Endometrium (tissue), 2 donors: ENCODE measurements around the gene ALG6.
"Not testable (repeated sequence)": the region's sequence is repeated elsewhere in the genome, so short reads cannot be mapped to it uniquely, and the experiment has no call there.

Experiments
- FAIRE-seq: peaks from 2 replicates; lab custom pipeline; 2012; peaks lifted over from hg19 to GRCh38; lab: Jason Lieb, UNC
- donor health status: control.
- donor health status: control.

ALG6 gene

GRCh38 chr1:63328781-63329180, 38.6 kb upstream of the ALG6 start:
- no peak for FAIRE-seq

- no peak for FAIRE-seq
These were observed 37.7 kb upstream of the ALG6 start for GRCh38 chr1:63329621-63330330.

- FAIRE-seq, result no peak
These were observed 37.0 kb upstream of the ALG6 start for GRCh38 chr1:63330331-63330916.

GRCh38 chr1:63342402-63342801, 25.0 kb upstream of the ALG6 start:
- no peak for FAIRE-seq

DNA sequence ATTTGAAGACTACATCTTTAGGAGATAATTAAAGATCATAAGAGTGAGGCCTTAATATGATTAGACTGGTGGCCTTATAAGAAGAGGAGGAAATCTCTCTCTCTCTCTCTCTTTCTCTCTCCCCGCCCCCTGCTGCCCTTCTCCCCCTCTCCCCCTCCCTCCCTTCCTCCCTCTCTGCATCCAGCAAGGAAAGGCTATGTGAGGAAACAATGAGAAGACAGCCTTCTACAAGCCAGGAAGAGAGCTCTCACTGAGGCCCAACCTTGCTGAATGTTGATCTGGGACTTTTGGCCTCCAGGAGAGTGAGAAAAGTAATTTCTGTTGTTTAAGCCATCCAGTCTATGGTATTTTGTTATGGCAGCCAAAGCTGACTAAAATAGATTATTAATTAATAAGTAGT, 23.5 kb upstream of the ALG6 start:
- no peak for FAIRE-seq

- no peak for FAIRE-seq
These were observed 17.1 kb upstream of the ALG6 start for GRCh38 chr1:63350320-63350719.

- FAIRE-seq, result no peak
These were observed 14.7 kb upstream of the ALG6 start for GRCh38 chr1:63352736-63353135.

DNA sequence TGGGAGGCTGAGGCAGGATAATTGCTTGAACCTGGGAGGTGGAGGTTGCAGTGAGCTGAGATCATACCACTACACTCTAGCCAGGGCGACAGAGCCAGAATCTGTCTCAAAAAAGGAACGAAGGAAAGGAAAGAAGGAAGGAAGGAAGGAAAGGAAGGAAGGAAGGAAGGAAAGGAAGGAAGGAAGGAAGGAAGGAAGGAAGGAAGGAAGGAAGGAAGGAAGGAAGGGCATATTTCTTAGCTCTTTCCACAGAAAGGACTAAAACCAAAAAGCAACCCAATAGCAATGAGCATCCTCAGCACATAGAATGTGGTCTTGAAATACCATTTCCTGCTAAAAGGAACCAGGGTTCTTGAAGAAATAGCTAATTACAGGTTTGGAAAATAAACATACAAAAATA, 11.2 kb upstream of the ALG6 start:
- not testable (repeated sequence) for FAIRE-seq

GRCh38 chr1:63359561-63359960, 7.9 kb upstream of the ALG6 start:
- no peak for FAIRE-seq

DNA sequence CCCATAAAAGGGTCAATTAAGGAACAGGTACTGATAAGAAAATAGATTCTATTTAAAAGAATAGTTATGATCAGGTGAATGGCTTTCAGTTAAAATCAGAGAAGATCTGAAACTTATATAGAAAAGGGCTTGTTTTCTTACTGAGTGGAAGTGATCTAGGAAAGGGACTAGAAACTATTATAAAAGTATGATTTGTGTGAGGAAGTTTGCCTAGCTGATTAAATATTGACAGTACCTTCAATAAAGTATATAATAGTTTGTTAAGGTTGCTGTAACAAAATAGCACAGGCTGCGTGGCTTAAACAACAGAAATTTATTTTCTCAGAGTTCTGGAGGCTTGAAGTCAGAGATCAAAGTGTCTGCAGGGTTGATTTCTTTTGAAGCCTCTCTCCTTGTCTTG, 5.4 kb upstream of the ALG6 start:
- no peak for FAIRE-seq

- FAIRE-seq, result no peak
These were observed 4.8 kb upstream of the ALG6 start for GRCh38 chr1:63362578-63362977.

- FAIRE-seq, result no peak
These were observed 4.4 kb upstream of the ALG6 start for GRCh38 chr1:63363014-63363413.

DNA sequence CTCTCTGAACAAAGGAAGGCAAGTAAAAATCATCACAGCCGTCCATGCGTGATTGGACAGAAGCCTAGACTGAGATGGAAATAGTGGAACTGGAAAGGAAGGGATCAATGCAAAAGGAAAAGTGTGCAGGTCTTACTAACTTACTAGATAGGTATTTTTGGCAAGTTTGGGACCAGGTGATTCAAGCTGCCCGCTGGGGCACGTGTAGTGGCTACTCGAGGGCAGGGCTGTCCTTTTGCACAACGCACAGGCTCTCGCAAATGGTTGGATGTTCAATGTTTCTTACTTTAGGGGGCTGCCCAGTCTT, 566 bp upstream of the ALG6 start:
- FAIRE-seq, result no peak

DNA sequence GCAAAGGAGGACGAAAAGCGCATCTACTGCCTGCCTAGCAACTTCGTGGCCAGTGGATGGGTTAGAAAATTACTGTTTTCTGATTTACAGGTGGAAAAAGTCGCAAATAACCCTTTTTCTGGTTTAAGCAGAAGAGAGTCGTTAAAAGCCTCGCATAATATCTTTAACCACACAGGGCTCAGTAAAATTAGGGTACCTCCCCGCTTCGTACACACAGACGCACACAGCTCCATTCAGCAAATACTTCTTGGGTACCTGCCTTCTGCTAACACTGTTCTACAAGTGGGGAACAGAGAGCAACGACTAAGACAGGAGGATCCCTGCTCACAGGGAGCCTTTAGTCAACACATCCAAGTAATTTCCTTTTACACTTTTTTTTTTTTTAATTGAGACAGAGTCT, 704 bp downstream of the ALG6 start:
- no peak for FAIRE-seq

- FAIRE-seq, result no peak
These were observed 12.2 kb downstream of the ALG6 start for GRCh38 chr1:63379583-63379982.

DNA sequence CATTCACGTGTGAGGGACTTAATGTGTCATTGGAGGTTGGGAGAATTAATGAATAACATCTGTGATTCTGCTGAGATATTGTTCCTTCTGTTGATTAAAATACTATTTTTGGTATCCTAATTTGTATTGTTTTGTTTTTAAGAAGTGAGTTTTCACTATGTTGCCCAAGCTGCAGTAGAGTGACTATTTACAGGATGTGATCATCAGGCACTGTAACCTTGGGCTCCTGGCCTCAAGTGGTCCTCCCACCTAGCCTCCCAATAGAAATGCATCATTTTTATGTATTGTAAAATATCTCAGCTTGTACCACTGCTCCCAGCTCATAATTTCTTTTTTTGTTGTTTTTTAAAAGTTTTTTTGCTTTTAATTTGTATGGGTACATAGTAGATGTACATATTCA, 14.3 kb downstream of the ALG6 start:
- peak; percentile 8 for FAIRE-seq

DNA sequence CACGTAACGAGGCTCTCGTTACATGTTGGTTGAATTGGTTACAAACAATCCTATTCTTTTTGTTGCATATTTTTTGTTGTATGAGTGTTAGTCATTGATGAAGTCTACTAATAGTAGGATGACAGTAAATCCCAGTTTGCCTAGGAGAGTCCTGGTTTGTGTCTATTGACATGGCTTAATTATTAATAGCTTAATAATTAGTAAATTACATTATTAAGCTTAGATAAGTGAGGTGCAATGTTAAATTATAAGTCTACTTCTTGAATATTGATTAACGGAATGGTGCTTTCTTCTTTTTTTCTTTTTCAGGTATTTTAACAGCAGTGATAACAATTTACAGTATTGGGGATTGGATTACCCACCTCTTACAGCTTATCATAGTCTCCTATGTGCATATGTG, 34.5 kb downstream of the ALG6 start:
- no peak for FAIRE-seq

DNA sequence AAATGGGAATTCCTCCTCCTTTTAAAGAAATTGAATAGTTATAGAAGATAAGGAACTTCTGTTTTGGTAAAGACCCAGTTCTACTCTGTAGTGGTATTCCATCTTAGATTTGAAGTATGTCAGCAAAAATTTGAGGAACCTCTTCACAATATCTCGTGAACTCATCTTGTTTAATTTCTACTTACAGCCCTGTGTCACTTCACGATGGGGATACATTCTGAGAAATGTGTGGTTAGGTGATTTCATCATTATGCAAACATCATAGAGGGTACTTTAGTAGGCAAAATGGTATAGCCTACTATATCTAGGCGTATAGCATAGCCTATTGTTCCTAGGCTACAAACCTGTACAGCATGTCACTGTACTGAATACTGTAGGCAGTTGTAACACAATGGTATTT, 36.0 kb downstream of the ALG6 start:
- no peak for FAIRE-seq

DNA sequence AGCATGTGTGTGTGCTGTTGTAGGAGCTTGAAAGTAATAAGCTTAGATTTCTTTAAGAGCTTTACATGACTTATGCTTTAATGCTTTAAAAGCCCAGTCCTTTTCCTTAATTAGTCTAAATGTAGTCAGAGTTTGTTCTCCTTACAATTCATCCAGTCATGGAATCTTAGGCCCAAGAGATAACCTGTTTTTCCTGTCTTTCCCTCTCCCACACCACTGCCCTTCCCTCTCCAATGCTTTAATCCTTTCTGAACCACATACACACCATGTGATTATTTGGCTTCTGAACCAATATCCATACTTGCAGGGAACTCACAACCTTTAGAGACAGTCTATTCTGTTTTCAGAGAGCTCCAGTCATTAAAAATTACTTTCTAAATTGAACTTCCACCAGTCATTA, 37.6 kb downstream of the ALG6 start:
- FAIRE-seq, result no peak

- no peak for FAIRE-seq
These were observed 38.6 kb downstream of the ALG6 start for GRCh38 chr1:63405987-63406386.

GRCh38 chr1:63407002-63407401, 39.6 kb downstream of the ALG6 start:
- FAIRE-seq, result no peak

DNA sequence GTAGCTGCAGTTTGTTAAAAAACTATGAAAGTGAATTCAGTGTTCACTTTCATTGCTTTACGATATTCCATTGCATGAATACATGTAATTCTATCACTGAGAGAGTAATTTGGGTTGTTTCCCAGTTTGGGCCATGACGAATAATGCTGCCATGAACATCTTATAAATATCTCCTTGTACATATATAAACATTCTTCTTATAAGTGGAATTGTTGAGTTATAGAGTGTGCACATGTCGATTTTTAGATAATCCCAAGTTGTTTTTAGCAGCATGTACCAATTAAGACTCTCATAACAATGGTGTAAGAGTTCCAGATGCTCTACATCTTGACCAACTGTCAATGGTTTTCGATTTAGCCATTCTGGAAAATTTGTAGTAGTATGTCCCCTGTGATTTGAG, 40.9 kb downstream of the ALG6 start:
- no peak for FAIRE-seq

GRCh38 chr1:63411066-63411465, 43.6 kb downstream of the ALG6 start:
- no peak for FAIRE-seq

GRCh38 chr1:63413394-63413793, 46.0 kb downstream of the ALG6 start:
- no peak for FAIRE-seq
